ENCODE measurements around the gene KLHL36.
"Not testable (repeated sequence)": the region's sequence is repeated elsewhere in the genome, so short reads cannot be mapped to it uniquely, and the experiment has no call there.

The KLHL36 gene

GRCh38 chr16:84630009-84630408 lies 18.3 kb upstream of the KLHL36 start:
- no peak overlapping the region for H3K27ac ChIP-seq
- TF ChIP-seq ZFX (IDR thresholded peaks at IDR 0.05; ENCODE audit: borderline replicate concordance) (no peak), CTCF (IDR thresholded peaks at IDR 0.05) (no peak)

- TF ChIP-seq ZFX (IDR thresholded peaks at IDR 0.05; ENCODE audit: borderline replicate concordance) (no peak), CTCF (IDR thresholded peaks at IDR 0.05) (no peak)
- H3K27ac ChIP-seq, result no peak overlapping the region
These were observed 17.7 kb upstream of the KLHL36 start for GRCh38 chr16:84630446-84631152.

- H3K27ac ChIP-seq, result no peak overlapping the region
- TF ChIP-seq ZFX (IDR thresholded peaks at IDR 0.05; ENCODE audit: borderline replicate concordance) (no peak), CTCF (IDR thresholded peaks at IDR 0.05) (no peak)
These were observed 17.2 kb upstream of the KLHL36 start for GRCh38 chr16:84631153-84631466.

- no peak for TF ChIP-seq ZFX (IDR thresholded peaks at IDR 0.05; ENCODE audit: borderline replicate concordance)
- TF ChIP-seq CTCF (IDR thresholded peaks at IDR 0.05), result no peak
- H3K27ac ChIP-seq, result no peak overlapping the region
These were observed 16.4 kb upstream of the KLHL36 start for GRCh38 chr16:84631886-84632285.

- H3K27ac ChIP-seq, result not testable (repeated sequence)
These were observed 15.4 kb upstream of the KLHL36 start for GRCh38 chr16:84632862-84633261.

GRCh38 chr16:84633622-84634021 lies 14.7 kb upstream of the KLHL36 start:
- TF ChIP-seq CTCF (IDR thresholded peaks at IDR 0.05) (no peak), ZFX (IDR thresholded peaks at IDR 0.05; ENCODE audit: borderline replicate concordance) (no peak)
- no peak overlapping the region for H3K27ac ChIP-seq

- H3K27ac ChIP-seq, result no peak overlapping the region
- no peak for TF ChIP-seq CTCF (IDR thresholded peaks at IDR 0.05)
- TF ChIP-seq ZFX (IDR thresholded peaks at IDR 0.05; ENCODE audit: borderline replicate concordance), result no peak
These were observed 12.6 kb upstream of the KLHL36 start for GRCh38 chr16:84635702-84636101.

GRCh38 chr16:84637709-84638108 lies 10.6 kb upstream of the KLHL36 start:
- no peak for TF ChIP-seq ZFX (IDR thresholded peaks at IDR 0.05; ENCODE audit: borderline replicate concordance)
- TF ChIP-seq CTCF (IDR thresholded peaks at IDR 0.05), result no peak

More at GRCh38 chr16:84637709-84638108, 10.6 kb upstream of the KLHL36 start:
- H3K27ac ChIP-seq, result no peak overlapping the region
